HG03571 (cell line): Measurements from ENCODE around the gene DGCR2.

Source experiments
- ATAC-seq: cut with Tn5 transposase; IDR thresholded peaks from one replicate; pipeline ENCODE4 v1.9.1; 2021; ENCODE audit not compliant: unreplicated experiment

Gene DGCR2

DNA sequence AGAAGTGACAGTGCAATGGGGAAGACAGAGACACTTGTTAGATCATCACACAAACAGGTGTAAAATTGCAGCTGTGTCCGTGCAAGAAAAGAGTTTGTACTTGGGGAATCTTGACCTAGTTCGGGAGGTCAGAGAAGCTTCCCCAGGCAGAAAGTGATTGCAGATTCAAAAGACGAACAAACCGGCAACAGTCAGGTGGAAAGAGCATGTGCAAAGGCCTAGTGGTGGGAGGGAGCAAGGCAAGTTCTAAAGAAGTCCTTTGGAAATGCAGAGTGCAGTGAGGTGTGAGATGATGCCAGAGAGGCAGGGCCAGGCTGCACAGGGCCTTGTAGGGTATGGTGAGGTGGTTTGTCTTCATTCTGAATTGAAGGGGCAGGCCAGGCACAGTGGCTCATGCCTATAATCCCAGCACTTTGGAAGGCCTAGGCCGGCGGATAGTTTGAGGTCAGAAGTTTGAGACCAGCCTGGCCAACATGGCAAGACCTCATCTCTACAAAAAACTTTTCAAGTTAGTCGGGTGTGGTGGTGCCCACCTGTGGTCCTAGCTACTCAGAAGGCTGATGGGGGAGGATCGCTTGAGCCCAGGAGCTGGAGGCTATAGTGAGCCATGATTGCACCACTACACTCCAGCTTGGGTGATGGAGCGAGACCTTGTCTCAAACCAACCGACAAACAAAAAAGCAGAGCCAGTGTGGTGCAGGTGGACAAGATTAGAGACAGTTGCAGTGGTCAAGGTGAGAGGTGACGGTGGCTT is 24.2 kb upstream of the DGCR2 start:
- ATAC-seq, result no peak

DNA sequence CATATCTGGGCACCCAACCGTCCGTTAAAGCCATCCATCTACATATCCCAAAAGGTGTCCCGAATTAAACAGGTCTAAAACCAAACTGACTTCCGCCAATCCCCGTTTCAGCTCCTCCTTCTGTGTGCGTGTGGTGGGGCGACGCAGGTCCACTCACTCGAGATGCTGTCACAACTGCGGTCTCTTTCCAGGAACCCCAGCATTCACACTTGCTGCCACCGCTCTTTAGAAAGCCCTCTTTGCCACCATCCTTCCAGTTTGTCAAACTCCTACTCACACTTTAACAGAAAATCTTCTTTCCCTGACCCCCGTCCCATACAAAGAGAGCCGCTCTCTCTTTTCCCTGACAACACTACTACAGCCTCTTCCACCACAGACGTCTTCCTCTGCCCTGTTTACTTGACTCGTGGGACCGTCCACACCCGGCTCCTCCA is 21.8 kb upstream of the DGCR2 start:
- no peak for ATAC-seq

GRCh38 chr22:19143212-19143611 is 21.0 kb upstream of the DGCR2 start:
- ATAC-seq, result no peak

- no peak for ATAC-seq
Observed at GRCh38 chr22:19142394-19142793, 20.2 kb upstream of the DGCR2 start.

DNA sequence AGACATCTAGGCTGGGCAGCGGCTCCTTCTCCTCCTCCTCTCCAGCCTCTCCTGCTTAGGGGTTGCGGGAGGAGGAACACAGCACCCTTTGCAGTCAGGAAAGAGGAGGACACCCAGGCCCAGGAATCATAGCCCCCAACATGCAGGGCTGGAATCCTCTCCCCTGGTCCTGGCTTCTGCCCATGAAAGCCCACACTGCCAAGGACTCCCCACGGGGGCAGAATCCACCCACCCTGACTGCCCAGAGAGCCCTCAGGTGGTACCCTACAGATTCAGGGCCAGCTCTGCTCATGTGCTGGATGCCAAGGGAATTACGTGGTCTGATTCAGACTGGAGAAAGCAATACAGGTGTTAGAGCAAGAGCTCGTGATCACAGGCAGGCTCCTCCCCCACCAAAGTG is 17.8 kb upstream of the DGCR2 start:
- ATAC-seq, result no peak

- ATAC-seq, result no peak
Observed at GRCh38 chr22:19139001-19139356, 16.8 kb upstream of the DGCR2 start.

DNA sequence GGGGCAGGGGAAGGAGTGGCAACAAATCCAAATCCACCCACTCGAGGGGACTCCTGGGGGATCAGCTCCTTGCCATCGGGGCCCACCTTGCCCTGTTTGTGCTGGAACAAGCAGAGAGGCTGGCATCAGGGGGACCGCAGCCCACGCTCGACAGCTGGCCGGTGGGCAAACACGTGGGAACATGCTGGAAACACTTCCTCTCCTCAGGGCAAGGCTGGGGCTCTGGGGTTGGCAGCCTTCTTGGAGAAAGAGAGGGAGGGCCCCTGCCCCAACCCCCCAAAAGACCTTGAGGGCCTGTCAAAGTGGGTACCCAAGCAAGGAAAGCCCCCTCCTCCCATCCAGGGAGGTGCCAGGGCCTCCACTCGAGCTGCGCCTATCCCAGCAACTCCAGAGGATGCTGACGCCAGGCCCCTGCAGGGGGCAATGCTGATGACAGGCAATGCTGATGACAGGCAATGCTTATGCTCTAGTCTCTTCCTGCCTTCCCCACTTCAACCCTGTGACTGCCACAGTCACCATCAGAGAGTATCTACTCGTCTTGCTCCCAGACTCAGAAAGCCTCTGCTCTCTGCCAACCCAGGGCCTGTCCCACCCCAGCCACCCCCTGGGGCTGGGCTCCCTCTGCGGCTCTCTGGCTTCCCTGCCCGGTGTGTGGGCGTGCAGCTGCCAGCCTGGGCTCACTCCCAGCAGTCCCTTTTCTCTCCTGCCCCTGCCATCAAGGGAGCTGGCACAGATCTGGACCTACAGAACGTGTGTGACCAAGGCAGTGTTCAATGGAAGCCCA is 16.2 kb upstream of the DGCR2 start:
- ATAC-seq, result no peak

DNA sequence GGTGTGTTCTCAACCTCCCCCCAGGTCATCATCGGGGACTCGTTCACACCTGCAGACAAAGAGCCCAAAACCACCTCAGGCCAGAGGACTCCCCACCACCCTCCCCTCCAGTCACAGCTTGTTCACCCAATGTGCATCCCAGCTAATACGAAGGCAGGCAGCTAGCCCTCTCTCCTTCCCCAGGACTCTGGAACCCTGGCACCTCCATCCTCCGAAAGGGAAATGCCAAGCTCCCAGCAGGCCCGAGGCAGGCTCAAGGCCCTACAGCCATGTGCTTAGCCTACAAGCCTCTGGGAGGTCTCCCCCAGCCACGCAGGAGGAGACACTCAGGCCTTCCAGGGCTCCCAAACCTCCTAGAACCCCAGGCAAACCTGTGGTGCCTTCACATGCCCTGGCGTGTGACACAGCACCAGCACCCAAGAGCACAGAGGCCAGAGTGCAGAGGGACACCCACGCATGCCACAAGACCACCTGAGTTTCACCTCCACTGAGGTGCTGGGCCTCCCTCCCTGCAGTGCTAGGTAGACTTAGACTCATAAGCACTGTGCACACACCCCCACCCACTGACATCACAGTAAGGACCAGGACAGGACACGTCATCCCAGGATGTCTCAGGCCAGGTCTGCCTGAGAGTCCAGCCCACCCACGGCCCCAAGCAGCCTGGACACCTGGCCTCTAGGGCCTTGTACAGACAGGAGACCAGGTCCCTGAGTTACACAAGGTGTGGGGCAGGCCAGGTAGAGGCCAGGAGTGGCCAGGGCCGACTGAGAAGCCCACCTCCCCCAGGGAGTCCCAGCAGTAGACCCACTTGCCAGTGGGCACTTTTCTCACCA is 15.4 kb upstream of the DGCR2 start:
- ATAC-seq, result no peak

- ATAC-seq, result no peak
Observed at GRCh38 chr22:19136915-19137314, 14.7 kb upstream of the DGCR2 start.

GRCh38 chr22:19134874-19135273 is 12.7 kb upstream of the DGCR2 start:
- ATAC-seq, result no peak

DNA sequence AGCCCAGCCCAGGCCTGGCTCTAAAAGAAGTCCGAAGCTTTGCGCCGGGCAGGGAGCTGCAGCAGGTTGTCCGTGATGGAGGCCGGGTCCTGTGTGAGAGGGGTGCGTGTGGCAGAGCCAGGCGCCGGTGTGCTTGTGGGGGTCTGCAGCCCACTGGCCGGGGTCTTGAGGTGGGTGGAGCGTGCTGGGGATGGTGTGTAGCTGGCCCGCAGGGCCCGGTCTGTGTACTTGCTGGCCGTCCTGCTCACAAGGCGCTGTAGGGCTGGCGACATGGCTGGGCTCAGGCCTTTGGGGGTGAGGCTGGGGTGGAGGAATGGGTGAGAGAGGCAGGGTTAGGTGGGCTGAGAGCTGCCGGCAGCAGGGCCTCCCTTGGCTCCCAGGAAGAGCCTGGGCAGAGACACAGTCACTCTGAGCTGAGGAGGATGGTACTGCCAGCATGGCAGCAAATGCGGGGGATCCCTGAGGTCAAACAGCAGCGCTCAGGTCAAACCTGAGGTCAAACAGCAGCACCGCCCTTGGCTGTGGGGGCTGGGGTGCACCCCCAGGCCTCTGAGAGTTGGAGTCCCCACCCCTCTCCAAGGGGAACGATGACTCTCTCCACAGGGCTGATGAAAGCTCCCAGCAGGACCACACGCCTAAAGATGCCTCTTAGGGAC is 12.1 kb upstream of the DGCR2 start:
- ATAC-seq, result no peak

DNA sequence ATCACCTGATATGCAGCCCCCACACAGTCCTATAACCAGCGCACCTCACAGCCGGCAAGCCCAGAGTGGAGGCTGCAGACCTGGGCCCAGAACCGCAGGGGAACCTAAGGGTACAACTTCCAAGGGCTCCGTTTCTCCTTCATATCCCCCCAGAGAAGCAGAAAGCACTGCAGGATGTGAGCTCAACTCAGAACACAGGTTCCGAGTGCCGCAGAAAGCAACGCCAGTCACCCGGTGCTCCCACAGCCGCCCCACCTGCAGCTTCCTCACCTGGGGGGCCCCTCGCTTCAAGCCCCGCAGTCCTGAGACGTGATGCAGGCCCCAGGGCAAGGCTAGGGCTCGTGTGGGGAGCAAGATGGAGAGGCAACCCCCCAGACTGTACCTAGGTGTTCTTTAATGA is 11.3 kb upstream of the DGCR2 start:
- ATAC-seq, result no peak

- no peak for ATAC-seq
Observed at GRCh38 chr22:19132693-19133400, 10.6 kb upstream of the DGCR2 start.

DNA sequence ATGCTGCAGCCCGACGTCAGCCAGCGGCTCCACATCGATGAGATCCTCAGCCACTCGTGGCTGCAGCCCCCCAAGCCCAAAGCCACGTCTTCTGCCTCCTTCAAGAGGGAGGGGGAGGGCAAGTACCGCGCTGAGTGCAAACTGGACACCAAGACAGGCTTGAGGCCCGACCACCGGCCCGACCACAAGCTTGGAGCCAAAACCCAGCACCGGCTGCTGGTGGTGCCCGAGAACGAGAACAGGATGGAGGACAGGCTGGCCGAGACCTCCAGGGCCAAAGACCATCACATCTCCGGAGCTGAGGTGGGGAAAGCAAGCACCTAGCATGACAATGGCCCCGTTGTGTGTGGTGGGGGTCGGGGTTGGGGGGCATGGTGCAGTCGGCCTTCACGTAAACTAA is 9.9 kb upstream of the DGCR2 start:
- ATAC-seq, result no peak

GRCh38 chr22:19131685-19132015 is 9.4 kb upstream of the DGCR2 start:
- no peak for ATAC-seq

DNA sequence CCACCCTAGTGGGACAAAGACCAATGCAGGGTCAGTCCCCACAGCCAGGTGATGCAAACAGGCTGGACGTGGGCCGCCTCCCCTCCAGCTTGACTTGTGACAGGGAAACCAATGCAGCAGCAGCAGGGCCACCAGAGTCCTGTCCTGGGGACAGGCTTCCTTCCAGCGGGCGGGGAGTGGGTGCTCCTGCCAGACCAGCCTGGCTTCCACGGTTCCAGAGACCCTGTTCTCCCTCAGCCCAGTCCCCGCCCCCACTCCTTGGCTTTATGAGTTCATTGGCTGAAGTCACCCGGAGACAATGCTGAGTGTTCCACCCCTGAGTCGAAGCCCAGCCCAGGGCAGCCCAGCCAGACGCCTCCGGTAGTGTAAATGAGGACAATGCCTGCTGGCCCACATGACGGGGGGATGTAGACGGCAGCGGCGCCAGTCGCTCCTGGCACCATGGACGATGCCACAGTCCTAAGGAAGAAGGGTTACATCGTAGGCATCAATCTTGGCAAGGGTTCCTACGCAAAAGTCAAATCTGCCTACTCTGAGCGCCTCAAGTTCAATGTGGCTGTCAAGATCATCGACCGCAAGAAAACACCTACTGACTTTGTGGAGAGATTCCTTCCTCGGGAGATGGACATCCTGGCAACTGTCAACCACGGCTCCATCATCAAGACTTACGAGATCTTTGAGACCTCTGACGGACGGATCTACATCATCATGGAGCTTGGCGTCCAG is 8.9 kb upstream of the DGCR2 start, which contains the start of gene TSSK2:
Gene TSSK2, plus strand, starts transcription at position 350 of the 726 bp plus-strand sequence. Its CDS starts 92 bp downstream, at position 442.
- no peak for ATAC-seq

DNA sequence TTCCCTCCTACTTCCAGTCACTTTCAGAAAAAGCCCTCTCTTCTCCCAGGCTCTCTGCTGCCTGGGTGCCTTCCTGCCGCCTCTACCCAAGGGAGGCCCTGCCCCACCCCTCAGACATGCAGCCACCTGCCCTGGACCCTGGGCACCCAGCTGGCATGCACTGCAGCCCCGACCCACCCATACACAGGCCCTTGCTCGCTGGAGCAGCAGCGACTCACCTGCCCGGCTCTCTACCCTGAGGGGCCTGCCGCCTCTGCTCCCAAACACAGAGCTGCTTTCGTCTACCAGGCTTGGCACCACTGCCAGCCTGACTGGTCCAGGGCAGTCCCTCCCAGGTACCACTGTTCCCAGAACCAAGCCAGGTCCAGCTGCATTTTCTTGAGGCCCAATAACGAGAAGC is 7.7 kb upstream of the DGCR2 start:
- ATAC-seq, result no peak

DNA sequence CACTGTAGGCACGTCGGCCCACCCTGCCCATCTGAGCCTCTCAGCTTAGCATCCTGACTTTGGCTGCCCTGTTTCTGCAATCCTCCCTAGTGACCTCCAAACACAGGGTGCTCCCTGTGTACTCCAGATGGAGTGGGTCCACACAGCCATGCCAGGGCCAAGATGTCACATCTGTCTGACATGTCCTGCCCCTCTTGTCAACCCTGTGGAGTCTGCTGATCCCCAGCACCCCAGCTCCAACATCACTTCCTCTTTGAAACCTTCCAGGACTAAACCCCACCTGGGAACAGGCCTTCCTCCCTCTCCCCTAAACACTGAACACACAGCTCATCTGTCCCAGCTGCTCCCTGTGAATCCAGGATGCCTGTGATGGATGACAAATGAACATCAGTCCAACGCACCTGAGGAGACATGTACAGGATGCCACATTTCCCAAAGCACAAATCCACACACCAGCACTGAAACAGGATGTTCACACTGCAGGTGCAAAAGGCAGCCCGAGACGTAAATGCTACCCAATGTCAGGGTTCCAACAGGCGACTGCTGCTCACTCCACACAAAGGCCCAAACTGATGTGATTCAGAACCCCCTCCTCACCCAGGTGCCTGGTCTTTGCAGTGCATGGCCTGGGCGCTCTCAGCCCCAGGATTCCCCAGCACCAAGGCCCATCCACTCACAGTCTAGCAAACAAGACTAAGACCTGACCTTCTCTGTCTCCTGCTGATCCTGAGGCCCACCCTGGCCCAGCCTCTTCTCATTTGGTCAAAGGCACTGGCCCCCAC is 6.9 kb upstream of the DGCR2 start:
- ATAC-seq, result no peak

GRCh38 chr22:19128009-19128401 is 5.8 kb upstream of the DGCR2 start:
- no peak for ATAC-seq
